Endothelial cell of umbilical vein (primary cell): ENCODE data around the gene CSNK2B. TPM values are rescaled to one million over a fixed set of nuclear protein-coding genes. Genes with fewer than 3 reads are reported as not detected.

ENCODE experiments used
- BruUV-seq: library from RNA; stranded (reverse); fragments of 400-500 nt; replicated peaks from 2 replicates; lab custom pipeline; 2021; lab: Mats Ljungman, UMichigan
- CTCF ChIA-PET: fragments of 300-600, 350-600 bp; sonication (Branson Sonifier 250); formaldehyde crosslinking; loops from one replicate; lab custom pipeline; 2021; ENCODE audit warnings: antibody characterized with exemption, inconsistent platforms; lab: Charles Lee
- POLR2A ChIA-PET: fragments of 300-600, 350-600 bp; sonication (Branson Sonifier 250); formaldehyde crosslinking; loops from one replicate; lab custom pipeline; 2021; ENCODE audit warnings: antibody characterized with exemption, inconsistent platforms; lab: Charles Lee
- DNase-seq: peaks from one replicate; pipeline ENCODE4 v3.0.0-alpha.2; 2011; ENCODE audit warnings: low read depth, low spot score
- FAIRE-seq: peaks from 2 replicates; lab custom pipeline; 2011; peaks lifted over from hg19 to GRCh38; lab: Jason Lieb, UNC
- H2AFZ ChIP-seq: 2 replicates; pipeline ENCODE4 v1.6.0; 2012; ENCODE audit warnings: low read depth, low read length, control low read depth, inconsistent platforms
- H3K27ac ChIP-seq: 2 replicates; pipeline ENCODE4 v1.5.1; 2011; ENCODE audit warnings: low read depth, mild to moderate bottlenecking, control low read depth, low read length, moderate library complexity; ENCODE audit not compliant: insufficient read depth
- H3K27me3 ChIP-seq, 2 experiments: 2 replicates each; pipeline versions ENCODE4 v1.6.0 to v1.6.1; 2011; ENCODE audit warnings: low read length in 2 of 2, mixed read lengths in 1 of 2; ENCODE audit not compliant: control insufficient read depth in 2 of 2, insufficient read depth in 2 of 2
- H3K36me3 ChIP-seq, 2 experiments: 2 replicates in 1 of 2; 3 replicates in 1 of 2; pipeline ENCODE4 v1.5.1; 2011; ENCODE audit warnings: low read length in 2 of 2, mild to moderate bottlenecking in 1 of 2, moderate library complexity in 1 of 2; ENCODE audit not compliant: control insufficient read depth in 2 of 2, insufficient read depth in 2 of 2; ENCODE audit errors: extremely low read depth in 1 of 2
- H3K4me1 ChIP-seq: 3 replicates; pipeline ENCODE4 v1.5.1; 2011; ENCODE audit warnings: mild to moderate bottlenecking, low read length; ENCODE audit not compliant: control insufficient read depth, insufficient read depth; ENCODE audit errors: extremely low read depth
- H3K4me2 ChIP-seq: 2 replicates; pipeline ENCODE4 v1.6.1; 2011; ENCODE audit warnings: low read length, control low read depth, mixed read lengths; ENCODE audit not compliant: insufficient read depth
- H3K4me3 ChIP-seq, 3 experiments: fragments of 200-600 bp in 1 of 3; sonication (generic), shearing (Covaris generic) in 1 of 3; replicated peaks in 1 of 3; 2 replicates each; pipeline ENCODE4 v1.5.1; 2011 to 2016; ENCODE audit warnings: control low read depth in 3 of 3, low read length in 3 of 3, mild to moderate bottlenecking in 2 of 3, inconsistent platforms in 1 of 3, low read depth in 1 of 3, moderate library complexity in 1 of 3; ENCODE audit not compliant: insufficient read depth in 1 of 3
- H3K79me2 ChIP-seq: 2 replicates; pipeline ENCODE4 v1.6.0; 2012; ENCODE audit warnings: low read length, inconsistent platforms; ENCODE audit not compliant: control insufficient read depth, insufficient read depth
- H3K9ac ChIP-seq: replicated peaks from 2 replicates; pipeline ENCODE3; 2011; ENCODE audit warnings: low read length, control low read depth; ENCODE audit not compliant: insufficient read depth; ENCODE audit errors: extremely low read depth
- H3K9me1 ChIP-seq: replicated peaks from 3 replicates; pipeline ENCODE4 v1.6.0; 2011; ENCODE audit warnings: mild to moderate bottlenecking, low read length; ENCODE audit not compliant: control insufficient read depth, insufficient read depth; ENCODE audit errors: extremely low read depth
- H3K9me3 ChIP-seq: replicated peaks from 2 replicates; pipeline ENCODE4 v1.5.1; 2012; ENCODE audit warnings: low read length, inconsistent platforms; ENCODE audit not compliant: control insufficient read depth, insufficient read depth
- H4K20me1 ChIP-seq: replicated peaks from 2 replicates; pipeline ENCODE3; 2011; ENCODE audit warnings: mild to moderate bottlenecking, low read length; ENCODE audit not compliant: control insufficient read depth, insufficient read depth; ENCODE audit errors: extremely low read depth
- CTCF ChIP-seq, 2 donors: IDR thresholded peaks; 1 replicate in 1 of 2; 2 replicates in 1 of 2; pipeline ENCODE4 v1.5.1; 2011; ENCODE audit warnings: low read length in 2 of 2, mild to moderate bottlenecking in 2 of 2, moderate library complexity in 2 of 2, control low read depth in 1 of 2, inconsistent platforms in 1 of 2, low read depth in 1 of 2; ENCODE audit not compliant: insufficient read depth in 1 of 2; ENCODE audit errors: extremely low read depth in 1 of 2
- EZH2 ChIP-seq: IDR thresholded peaks from 2 replicates; pipeline ENCODE4 v1.6.1; 2012; ENCODE audit warnings: borderline replicate concordance, low read depth, mild to moderate bottlenecking, moderate library complexity, low read length, inconsistent platforms; ENCODE audit not compliant: severe bottlenecking
- FOS ChIP-seq: IDR thresholded peaks from 2 replicates; pipeline ENCODE4 v1.6.1; 2011; ENCODE audit warnings: mild to moderate bottlenecking, low read length, moderate library complexity, borderline replicate concordance; ENCODE audit not compliant: insufficient read depth
- GATA2 ChIP-seq: IDR thresholded peaks from 2 replicates; pipeline ENCODE4 v1.7.0; 2011; ENCODE audit warnings: low read depth, mild to moderate bottlenecking, moderate library complexity, mixed read lengths, low read length; ENCODE audit not compliant: insufficient read length, insufficient read depth
- JUN ChIP-seq: IDR thresholded peaks from 2 replicates; pipeline ENCODE4 v1.6.1; 2011; ENCODE audit warnings: borderline replicate concordance, low read depth; ENCODE audit not compliant: insufficient read length, insufficient read depth
- MYC ChIP-seq: IDR thresholded peaks from one replicate; pipeline ENCODE4 v1.6.1; 2011; ENCODE audit warnings: mild to moderate bottlenecking, low read depth, low read length
- POLR2A ChIP-seq: IDR thresholded peaks from 2 replicates; pipeline ENCODE4 v1.6.1; 2012; ENCODE audit warnings: low read depth, mild to moderate bottlenecking, control low read depth, low read length
- POLR2AphosphoS5 ChIP-seq: IDR thresholded peaks from 2 replicates; pipeline ENCODE4 v1.6.1; 2012; ENCODE audit warnings: low read depth, mild to moderate bottlenecking, control low read depth, low read length, moderate library complexity; ENCODE audit not compliant: insufficient read depth
- dilution Hi-C: fragments of 300-500 bp; cut with MboI; formaldehyde crosslinking; loops from one replicate; pipeline ENCODE4 v1.15.0; 2019; ENCODE audit warnings: low sequenced_read_pairs; ENCODE audit not compliant: extremely low pct_ligation_motif_present
- intact Hi-C: fragments of 100-400 bp; cut with micrococcal nuclease; formaldehyde crosslinking; loops from one replicate; pipeline ENCODE4 v1.10.0; 2022
- polyA plus RNA-seq, 4 experiments: library from polyadenylated mRNA; depleted of rRNA in 3 of 4; stranded (reverse) in 3 of 4; unstranded in 1 of 4; fragments of >200 nt; gene quantifications; 2 replicates each; pipeline versions ENCODE4 v1.2.1 to v1.2.3, GENCODE V29; 2011 to 2012; ENCODE audit warnings: missing spikeins in 1 of 4
- total RNA-seq: library from RNA; stranded (reverse); gene quantifications from 2 replicates; pipeline ENCODE4 v1.2.3, GENCODE V29; 2021
- TF ChIP-seq, protein P1 (sequence below): IDR thresholded peaks from 2 replicates; pipeline ENCODE4 v1.6.1; 2011; ENCODE audit not compliant: insufficient read depth, insufficient read length

CSNK2B gene
- total and polyA plus RNA-seq, 2 donors (not counting 3 experiments of a cell fraction or from before 2014, with no cell fraction given): 159 to 206 TPM

DNA sequence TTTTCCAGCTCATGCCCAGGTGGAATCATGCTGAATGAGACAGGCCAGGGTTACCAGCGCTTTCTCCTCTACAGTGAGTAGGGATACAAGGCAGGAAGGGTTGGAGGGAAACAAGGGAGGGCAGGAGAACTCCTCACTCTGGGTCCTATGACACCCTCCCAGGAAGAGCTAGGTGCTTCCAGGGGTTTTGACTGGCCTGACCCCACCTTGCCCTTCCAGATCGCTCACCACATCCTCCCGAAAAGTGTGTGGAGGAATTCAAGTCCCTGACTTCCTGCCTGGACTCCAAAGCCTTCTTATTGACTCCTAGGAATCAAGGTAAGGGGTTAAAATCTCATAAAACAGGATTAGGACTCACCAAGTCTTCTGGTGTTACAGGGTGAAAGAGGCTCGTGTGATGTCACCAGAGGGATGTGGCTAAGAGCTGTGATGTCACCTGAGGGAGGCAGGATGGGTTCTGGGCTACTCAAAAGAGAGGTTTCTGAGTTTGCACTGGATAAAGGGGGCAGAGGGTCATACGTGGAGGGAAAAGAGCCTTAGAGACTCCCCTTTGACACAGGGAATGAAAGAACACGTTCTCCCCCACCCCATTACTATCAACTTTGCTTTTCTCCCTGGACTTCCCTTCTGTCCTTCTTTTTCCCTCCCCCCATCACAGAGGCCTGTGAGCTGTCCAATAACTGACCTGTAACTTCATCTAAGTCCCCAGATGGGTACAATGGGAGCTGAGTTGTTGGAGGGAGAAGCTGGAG lies 8.3 kb upstream of the CSNK2B start:
- dilution Hi-C loops: no loop called here
- no peaks in the 10 kb centered on the region for H3K9me1 ChIP-seq
- intact Hi-C loops: no loop called here
- TF ChIP-seq POLR2A (no peak), FOS (no peak), CTCF (IDR thresholded peaks at IDR 0.05; ENCODE audit: extremely low read depth in 1 of 2, insufficient read depth in 1 of 2, low read depth in 1 of 2, low read length in 2 of 2) (no peak), GATA2 (no peak), MYC (no peak), EZH2 (no peak), JUN (no peak), POLR2AphosphoS5 (no peak)
- TF ChIP-seq, protein P1, sequence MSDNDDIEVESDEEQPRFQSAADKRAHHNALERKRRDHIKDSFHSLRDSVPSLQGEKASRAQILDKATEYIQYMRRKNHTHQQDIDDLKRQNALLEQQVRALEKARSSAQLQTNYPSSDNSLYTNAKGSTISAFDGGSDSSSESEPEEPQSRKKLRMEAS: no peak
- POLR2A ChIA-PET: interaction anchor here (0.7 kb wide), 1 partner anchor 519 kb away, joined by 3 read pairs; no protein-coding TSS in a partner anchor
- no peak overlapping the region for H3K27ac ChIP-seq
- CTCF ChIA-PET: interaction anchor here (0.6 kb wide), 1 partner anchor 106 kb away, joined by 3 read pairs; no protein-coding TSS in a partner anchor
- DNase-seq (no peak), FAIRE-seq (no peak)
- H3K9me3 ChIP-seq: no peaks in the 10 kb centered on the region
- no TSS peak for BruUV-seq
- H2AFZ ChIP-seq: no peak overlapping the region
- no peaks in the 10 kb centered on the region for H3K27me3 ChIP-seq
- no peak overlapping the region for H3K4me3 ChIP-seq
- H4K20me1 ChIP-seq: no peaks in the 10 kb centered on the region
- H3K4me2 ChIP-seq: no peak overlapping the region
- peaks cover 3 to 4% of the 10 kb centered on the region in 2 experiments for H3K36me3 ChIP-seq
- H3K4me1 ChIP-seq: peaks cover 33% of the 10 kb centered on the region
- peaks cover 22% of the 10 kb centered on the region for H3K79me2 ChIP-seq
- no peak overlapping the region for H3K9ac ChIP-seq
